SU-DHL-6 (cell line): ENCODE measurements around the gene SHMT2.

Experiments
- EZH2phosphoT487 ChIP-seq: fragments of 200-600 bp; sonication (generic), shearing (Covaris generic); conservative IDR thresholded peaks from 2 replicates; pipeline ENCODE4 v1.6.1; 2018; ENCODE audit warnings: mild to moderate bottlenecking, antibody characterized with exemption, low read length, moderate library complexity, mixed read lengths
- TF ChIP-seq, protein P1 (sequence below): fragments of 200-600 bp; sonication (generic); IDR thresholded peaks from one replicate; pipeline ENCODE4 v1.5.1; 2017; ENCODE audit warnings: antibody characterized with exemption, mild to moderate bottlenecking, low read length, moderate library complexity; ENCODE audit not compliant: insufficient read depth, poor library complexity, severe bottlenecking

DNA sequence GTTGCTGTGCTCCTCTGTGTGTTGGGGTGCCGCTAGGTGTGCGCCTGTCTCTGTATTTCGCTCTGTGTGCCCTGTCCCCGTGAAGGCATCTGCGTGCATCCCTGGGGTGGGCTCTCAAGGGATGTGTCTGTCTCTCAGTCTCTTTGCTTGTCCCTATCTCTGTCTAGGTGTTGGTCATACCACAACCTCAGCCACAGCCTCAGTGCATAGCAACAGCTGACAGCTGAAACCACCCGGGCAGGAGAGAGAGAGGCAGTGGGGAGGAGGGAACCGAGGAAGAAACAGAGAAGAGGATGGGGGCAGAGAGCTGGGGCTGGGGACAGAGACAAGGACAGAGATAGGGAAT, 13.9 kb upstream of the SHMT2 start:
- TF ChIP-seq, protein P1, sequence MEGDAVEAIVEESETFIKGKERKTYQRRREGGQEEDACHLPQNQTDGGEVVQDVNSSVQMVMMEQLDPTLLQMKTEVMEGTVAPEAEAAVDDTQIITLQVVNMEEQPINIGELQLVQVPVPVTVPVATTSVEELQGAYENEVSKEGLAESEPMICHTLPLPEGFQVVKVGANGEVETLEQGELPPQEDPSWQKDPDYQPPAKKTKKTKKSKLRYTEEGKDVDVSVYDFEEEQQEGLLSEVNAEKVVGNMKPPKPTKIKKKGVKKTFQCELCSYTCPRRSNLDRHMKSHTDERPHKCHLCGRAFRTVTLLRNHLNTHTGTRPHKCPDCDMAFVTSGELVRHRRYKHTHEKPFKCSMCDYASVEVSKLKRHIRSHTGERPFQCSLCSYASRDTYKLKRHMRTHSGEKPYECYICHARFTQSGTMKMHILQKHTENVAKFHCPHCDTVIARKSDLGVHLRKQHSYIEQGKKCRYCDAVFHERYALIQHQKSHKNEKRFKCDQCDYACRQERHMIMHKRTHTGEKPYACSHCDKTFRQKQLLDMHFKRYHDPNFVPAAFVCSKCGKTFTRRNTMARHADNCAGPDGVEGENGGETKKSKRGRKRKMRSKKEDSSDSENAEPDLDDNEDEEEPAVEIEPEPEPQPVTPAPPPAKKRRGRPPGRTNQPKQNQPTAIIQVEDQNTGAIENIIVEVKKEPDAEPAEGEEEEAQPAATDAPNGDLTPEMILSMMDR, result no peak
- no peak for TF ChIP-seq EZH2phosphoT487
